ENCODE data around the gene SPHK1. TPM values are rescaled to one million over a fixed set of nuclear protein-coding genes. Genes with fewer than 3 reads are reported as not detected.

Gene SPHK1
- total RNA-seq, 1 experiment from 2014 or later = 7.7 TPM

DNA sequence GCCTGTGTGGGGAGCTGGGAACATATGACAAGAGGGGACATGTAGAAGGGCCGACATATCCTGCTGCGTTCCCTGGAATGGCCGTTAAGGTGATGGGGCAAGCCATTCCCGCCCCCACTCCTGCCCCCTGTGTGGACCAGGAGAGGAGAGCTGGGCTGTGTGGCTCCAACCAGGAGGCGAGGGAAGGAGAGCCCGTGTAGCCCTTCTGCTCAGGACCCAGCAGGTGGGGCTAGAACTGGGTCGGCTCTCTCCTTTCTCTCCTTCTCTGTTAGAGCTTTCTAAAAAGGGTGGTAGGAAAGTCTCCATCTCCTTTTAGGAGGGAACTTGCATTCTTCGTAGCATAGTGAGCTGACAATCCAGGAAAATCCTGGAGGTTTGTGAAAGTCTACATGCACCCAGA is 12.8 kb downstream of the SPHK1 start:
- ChIA-PET POLR2A (interaction anchor here (0.5 kb wide), 1 partner anchor 7 kb away, joined by 3 read pairs; no protein-coding TSS in a partner anchor), CTCF (interaction anchor here (0.8 to 3.2 kb wide), 9 partner anchors 12 to 103 kb away, joined by 3 to 49 read pairs (median 5); partner anchors contain the start of genes PRPSAP1 and SPHK1)
- no peak overlapping the region for H3K27ac Mint-ChIP-seq (ENCODE audit: unreplicated experiment)
- no peaks in the 10 kb centered on the region for H3K4me1 ChIP-seq
- H3K9me3 ChIP-seq = no peaks in the 10 kb centered on the region
- TF ChIP-seq, protein P1, sequence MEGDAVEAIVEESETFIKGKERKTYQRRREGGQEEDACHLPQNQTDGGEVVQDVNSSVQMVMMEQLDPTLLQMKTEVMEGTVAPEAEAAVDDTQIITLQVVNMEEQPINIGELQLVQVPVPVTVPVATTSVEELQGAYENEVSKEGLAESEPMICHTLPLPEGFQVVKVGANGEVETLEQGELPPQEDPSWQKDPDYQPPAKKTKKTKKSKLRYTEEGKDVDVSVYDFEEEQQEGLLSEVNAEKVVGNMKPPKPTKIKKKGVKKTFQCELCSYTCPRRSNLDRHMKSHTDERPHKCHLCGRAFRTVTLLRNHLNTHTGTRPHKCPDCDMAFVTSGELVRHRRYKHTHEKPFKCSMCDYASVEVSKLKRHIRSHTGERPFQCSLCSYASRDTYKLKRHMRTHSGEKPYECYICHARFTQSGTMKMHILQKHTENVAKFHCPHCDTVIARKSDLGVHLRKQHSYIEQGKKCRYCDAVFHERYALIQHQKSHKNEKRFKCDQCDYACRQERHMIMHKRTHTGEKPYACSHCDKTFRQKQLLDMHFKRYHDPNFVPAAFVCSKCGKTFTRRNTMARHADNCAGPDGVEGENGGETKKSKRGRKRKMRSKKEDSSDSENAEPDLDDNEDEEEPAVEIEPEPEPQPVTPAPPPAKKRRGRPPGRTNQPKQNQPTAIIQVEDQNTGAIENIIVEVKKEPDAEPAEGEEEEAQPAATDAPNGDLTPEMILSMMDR (IDR thresholded peaks at IDR 0.05; ENCODE audit: insufficient read depth in 1 of 2, low read depth in 1 of 2, low read length in 1 of 2, severe bottlenecking in 1 of 2, unreplicated experiment in 1 of 2) = no peak
- H3K36me3 ChIP-seq (ENCODE audit: control insufficient read depth, insufficient read depth, low read length) = peaks cover 7% of the 10 kb centered on the region
- no peak for DNase-seq
- no peak overlapping the region for H3K4me3 ChIP-seq (ENCODE audit: low read depth, low read length)
- H3K27me3 Mint-ChIP-seq (ENCODE audit: insufficient read depth, unreplicated experiment) = no peaks in the 10 kb centered on the region
- H3K4me1 Mint-ChIP-seq (ENCODE audit: low read depth, unreplicated experiment) = no peaks in the 10 kb centered on the region
- BruUV-seq (replicated peaks) = no TSS peak
- H3K9me3 Mint-ChIP-seq (ENCODE audit: unreplicated experiment) = no peaks in the 10 kb centered on the region
- intact Hi-C loops (cut with micrococcal nuclease; ENCODE audit: unreplicated experiment) = no loop called here
- H3K36me3 Mint-ChIP-seq (ENCODE audit: insufficient read depth, unreplicated experiment) = peaks cover 56% of the 10 kb centered on the region
- no peaks in the 10 kb centered on the region for H3K27me3 ChIP-seq (replicated peaks; ENCODE audit: control insufficient read depth, insufficient read depth, low read length)
- no peak overlapping the region for H3K4me3 Mint-ChIP-seq (ENCODE audit: unreplicated experiment)

DNA sequence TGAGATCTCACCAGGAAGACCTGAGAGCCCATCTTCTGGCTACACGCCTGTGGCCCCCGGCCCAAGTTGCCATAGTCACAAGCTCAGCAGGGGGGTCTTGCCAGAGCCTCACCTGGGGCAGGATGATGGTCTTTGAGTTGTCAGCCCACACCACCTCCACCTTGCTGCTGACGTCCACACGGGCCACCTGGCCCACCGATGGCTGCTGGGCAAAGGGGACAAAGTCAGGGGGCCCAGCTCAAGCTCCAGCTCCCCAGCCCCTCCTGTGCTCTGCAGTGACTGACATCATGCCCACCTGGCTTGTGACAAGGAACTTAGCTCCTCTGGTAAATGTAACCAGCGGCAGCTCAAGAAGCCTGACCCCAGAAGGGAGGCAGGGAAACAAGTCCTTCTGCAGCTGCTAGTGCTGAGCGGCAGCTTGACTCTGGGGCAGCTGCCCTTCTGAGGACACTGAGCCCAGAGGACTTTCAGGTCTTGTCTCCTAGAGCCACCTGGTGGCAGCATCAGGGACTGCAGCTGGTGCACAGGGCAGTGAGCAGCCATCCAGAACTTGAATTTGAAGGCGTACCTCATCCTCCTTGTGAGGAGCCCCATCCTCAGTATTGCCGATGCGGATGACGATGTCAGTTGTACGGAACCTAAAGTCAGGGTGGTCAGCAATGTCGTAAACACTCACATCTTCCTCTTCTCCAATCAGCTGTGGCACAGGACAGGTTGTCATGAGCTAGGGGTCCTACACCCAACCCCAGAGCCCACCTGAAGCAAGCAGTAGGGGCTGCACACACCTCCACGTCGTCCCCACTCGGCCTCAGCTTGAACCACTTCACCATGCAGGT is 13.5 kb downstream of the SPHK1 start:
- Mint-ChIP-seq H3K36me3 (ENCODE audit: insufficient read depth, unreplicated experiment) (peaks cover 63% of the 10 kb centered on the region), H3K27me3 (ENCODE audit: insufficient read depth, unreplicated experiment) (no peaks in the 10 kb centered on the region), H3K4me1 (ENCODE audit: low read depth, unreplicated experiment) (no peaks in the 10 kb centered on the region), H3K27ac (ENCODE audit: unreplicated experiment) (no peak overlapping the region), H3K9me3 (ENCODE audit: unreplicated experiment) (no peaks in the 10 kb centered on the region), H3K4me3 (ENCODE audit: unreplicated experiment) (no peak overlapping the region)
- ChIA-PET CTCF (interaction anchor here (0.6 to 3.2 kb wide), 24 partner anchors 8 to 118 kb away, joined by 3 to 49 read pairs (median 4); partner anchors contain the start of genes PRPSAP1 and SPHK1), POLR2A (interaction anchor here (0.5 to 0.7 kb wide), 2 partner anchors 8 to 12 kb away, joined by 3 read pairs; no protein-coding TSS in a partner anchor)
- intact Hi-C loops (cut with micrococcal nuclease; ENCODE audit: unreplicated experiment) = loop anchor here (1.0 kb wide), 1 partner anchor 95 kb away; no protein-coding TSS in a partner anchor
- no peaks in the 10 kb centered on the region for H3K4me1 ChIP-seq
- no TSS peak for BruUV-seq (replicated peaks)
- H3K27me3 ChIP-seq (replicated peaks; ENCODE audit: control insufficient read depth, insufficient read depth, low read length) = no peaks in the 10 kb centered on the region
- peak; percentile 88 to 91 for DNase-seq
- TF ChIP-seq, protein P1 (IDR thresholded peaks at IDR 0.05; ENCODE audit: insufficient read depth in 1 of 2, low read depth in 1 of 2, low read length in 1 of 2, severe bottlenecking in 1 of 2, unreplicated experiment in 1 of 2) = peak; percentile 96 to 98
- H3K36me3 ChIP-seq (ENCODE audit: control insufficient read depth, insufficient read depth, low read length) = peaks cover 7% of the 10 kb centered on the region
- no peaks in the 10 kb centered on the region for H3K9me3 ChIP-seq
- no peak overlapping the region for H3K4me3 ChIP-seq (ENCODE audit: low read depth, low read length)

DNA sequence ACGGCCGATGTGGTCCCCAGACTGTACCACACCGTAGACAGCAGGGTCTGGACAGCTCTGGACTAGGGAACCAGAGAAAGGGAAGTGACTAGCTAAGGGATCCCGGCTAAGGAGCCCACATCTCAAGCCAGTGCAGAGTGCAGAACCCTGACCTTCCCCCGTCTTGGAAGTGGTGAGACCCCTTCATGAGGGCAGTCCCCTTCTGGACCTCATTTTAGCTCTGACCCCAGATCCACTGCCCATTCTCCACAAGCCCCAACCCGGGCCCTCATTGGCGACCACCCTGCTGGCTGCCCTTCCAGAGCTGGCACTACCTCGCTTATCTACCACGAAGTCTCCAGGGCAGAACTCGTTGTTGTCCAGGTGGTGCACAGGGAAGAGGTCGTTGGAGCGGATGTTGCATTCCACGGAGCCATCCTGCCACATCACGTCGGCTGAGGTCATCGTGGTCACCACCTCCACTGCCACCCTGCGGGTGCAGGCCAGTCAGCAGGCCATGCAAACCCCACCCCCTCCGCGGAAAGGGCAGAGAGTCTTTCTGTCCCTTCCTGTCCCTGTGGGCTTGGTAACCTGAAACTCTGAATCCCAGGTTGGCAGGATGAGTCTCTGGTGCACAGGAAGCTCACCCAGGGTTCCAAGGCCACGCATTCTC is 14.2 kb downstream of the SPHK1 start:
- no peak overlapping the region for H3K4me3 Mint-ChIP-seq (ENCODE audit: unreplicated experiment)
- no peak overlapping the region for H3K4me3 ChIP-seq (ENCODE audit: low read depth, low read length)
- H3K27me3 ChIP-seq (replicated peaks; ENCODE audit: control insufficient read depth, insufficient read depth, low read length) = no peaks in the 10 kb centered on the region
- intact Hi-C loops (cut with micrococcal nuclease; ENCODE audit: unreplicated experiment) = loop anchor here (1.0 kb wide), 1 partner anchor 95 kb away; no protein-coding TSS in a partner anchor
- no peaks in the 10 kb centered on the region for H3K4me1 ChIP-seq
- no peaks in the 10 kb centered on the region for H3K9me3 ChIP-seq
- no peaks in the 10 kb centered on the region for H3K4me1 Mint-ChIP-seq (ENCODE audit: low read depth, unreplicated experiment)
- no peak for DNase-seq
- peaks cover 7% of the 10 kb centered on the region for H3K36me3 ChIP-seq (ENCODE audit: control insufficient read depth, insufficient read depth, low read length)
- H3K27me3 Mint-ChIP-seq (ENCODE audit: insufficient read depth, unreplicated experiment) = no peaks in the 10 kb centered on the region
- ChIA-PET CTCF (interaction anchor here (0.7 to 3.2 kb wide), 16 partner anchors 7 to 134 kb away, joined by 3 to 49 read pairs (median 4); partner anchors contain the start of genes SPHK1 and UBALD2), POLR2A (interaction anchor here (0.5 to 0.7 kb wide), 2 partner anchors 10 to 13 kb away, joined by 3 to 6 read pairs; no protein-coding TSS in a partner anchor)
- TF ChIP-seq, protein P1 (IDR thresholded peaks at IDR 0.05; ENCODE audit: insufficient read depth in 1 of 2, low read depth in 1 of 2, low read length in 1 of 2, severe bottlenecking in 1 of 2, unreplicated experiment in 1 of 2) = no peak
- H3K36me3 Mint-ChIP-seq (ENCODE audit: insufficient read depth, unreplicated experiment) = peaks cover 57% of the 10 kb centered on the region
- no peak overlapping the region for H3K27ac Mint-ChIP-seq (ENCODE audit: unreplicated experiment)
- no TSS peak for BruUV-seq (replicated peaks)
- no peaks in the 10 kb centered on the region for H3K9me3 Mint-ChIP-seq (ENCODE audit: unreplicated experiment)
